ENCODE results near the gene TMEM8B.

The TMEM8B gene

GRCh38 chr9:35842020-35842745 is 13.2 kb downstream of the TMEM8B start:
- Histone ChIP-seq H3K4me1 (ENCODE audit: control insufficient read depth in 1 of 2, insufficient read depth in 2 of 2, low read length in 2 of 2) (peaks cover 18 to 30% of the 10 kb centered on the region in 2 donors), H3K27ac (ENCODE audit: low read length) (no peak overlapping the region), H3K9me3 (ENCODE audit: control insufficient read depth in 1 of 2, low read length in 2 of 2) (no peaks in the 10 kb centered on the region), H3K36me3 (ENCODE audit: control insufficient read depth in 1 of 2, insufficient read depth in 2 of 2, low read length in 2 of 2) (peaks cover 2 to 5% of the 10 kb centered on the region in 2 donors), H3K4me3 (ENCODE audit: low read depth in 1 of 2, low read length in 2 of 2) (no peak overlapping the region), H3K27me3 (ENCODE audit: low read depth, low read length) (no peaks in the 10 kb centered on the region)

GRCh38 chr9:35842795-35843194 is 13.8 kb downstream of the TMEM8B start:
- no peaks in the 10 kb centered on the region for H3K9me3 ChIP-seq (ENCODE audit: control insufficient read depth in 1 of 2, low read length in 2 of 2)
- no peaks in the 10 kb centered on the region for H3K27me3 ChIP-seq (ENCODE audit: low read depth, low read length)
- H3K36me3 ChIP-seq (ENCODE audit: control insufficient read depth in 1 of 2, insufficient read depth in 2 of 2, low read length in 2 of 2): peaks cover 4 to 6% of the 10 kb centered on the region in 2 donors
- H3K27ac ChIP-seq (ENCODE audit: low read length): no peak overlapping the region
- H3K4me3 ChIP-seq (ENCODE audit: low read depth in 1 of 2, low read length in 2 of 2): no peak overlapping the region
- peaks cover 18 to 36% of the 10 kb centered on the region in 2 donors for H3K4me1 ChIP-seq (ENCODE audit: control insufficient read depth in 1 of 2, insufficient read depth in 2 of 2, low read length in 2 of 2)

GRCh38 chr9:35844628-35845270 is 15.7 kb downstream of the TMEM8B start:
- Histone ChIP-seq H3K27ac (ENCODE audit: low read length) (peak overlapping the region; percentile 69), H3K4me1 (ENCODE audit: control insufficient read depth in 1 of 2, insufficient read depth in 2 of 2, low read length in 2 of 2) (peaks cover 18 to 40% of the 10 kb centered on the region in 2 donors), H3K36me3 (ENCODE audit: control insufficient read depth in 1 of 2, insufficient read depth in 2 of 2, low read length in 2 of 2) (peaks cover 4 to 6% of the 10 kb centered on the region in 2 donors), H3K9me3 (ENCODE audit: control insufficient read depth in 1 of 2, low read length in 2 of 2) (no peaks in the 10 kb centered on the region), H3K4me3 (ENCODE audit: low read depth in 1 of 2, low read length in 2 of 2) (no peak overlapping the region), H3K27me3 (ENCODE audit: low read depth, low read length) (no peaks in the 10 kb centered on the region)

- H3K36me3 ChIP-seq (ENCODE audit: control insufficient read depth in 1 of 2, insufficient read depth in 2 of 2, low read length in 2 of 2): peaks cover 4 to 6% of the 10 kb centered on the region in 2 donors
- H3K4me3 ChIP-seq (ENCODE audit: low read depth in 1 of 2, low read length in 2 of 2): no peak overlapping the region
- no peaks in the 10 kb centered on the region for H3K27me3 ChIP-seq (ENCODE audit: low read depth, low read length)
- H3K27ac ChIP-seq (ENCODE audit: low read length): peak overlapping the region; percentile 69
- no peaks in the 10 kb centered on the region for H3K9me3 ChIP-seq (ENCODE audit: control insufficient read depth in 1 of 2, low read length in 2 of 2)
- H3K4me1 ChIP-seq (ENCODE audit: control insufficient read depth in 1 of 2, insufficient read depth in 2 of 2, low read length in 2 of 2): peaks cover 18 to 40% of the 10 kb centered on the region in 2 donors
Measured at GRCh38 chr9:35845824-35846771, 17.1 kb downstream of the TMEM8B start.

GRCh38 chr9:35847792-35848572 is 19.0 kb downstream of the TMEM8B start:
- H3K4me3 ChIP-seq (ENCODE audit: low read depth in 1 of 2, low read length in 2 of 2): no peak overlapping the region
- peaks cover 18 to 40% of the 10 kb centered on the region in 2 donors for H3K4me1 ChIP-seq (ENCODE audit: control insufficient read depth in 1 of 2, insufficient read depth in 2 of 2, low read length in 2 of 2)
- H3K27me3 ChIP-seq (ENCODE audit: low read depth, low read length): no peaks in the 10 kb centered on the region
- no peak overlapping the region for H3K27ac ChIP-seq (ENCODE audit: low read length)
- no peaks in the 10 kb centered on the region for H3K9me3 ChIP-seq (ENCODE audit: control insufficient read depth in 1 of 2, low read length in 2 of 2)
- peaks cover 6% of the 10 kb centered on the region in 2 donors for H3K36me3 ChIP-seq (ENCODE audit: control insufficient read depth in 1 of 2, insufficient read depth in 2 of 2, low read length in 2 of 2)

GRCh38 chr9:35852267-35852815 is 23.3 kb downstream of the TMEM8B start:
- H3K27me3 ChIP-seq (ENCODE audit: low read depth, low read length): no peaks in the 10 kb centered on the region
- H3K4me1 ChIP-seq (ENCODE audit: control insufficient read depth in 1 of 2, insufficient read depth in 2 of 2, low read length in 2 of 2): peaks cover 0 to 8% of the 10 kb centered on the region in 2 donors
- H3K4me3 ChIP-seq (ENCODE audit: low read depth in 1 of 2, low read length in 2 of 2): no peak overlapping the region
- no peaks in the 10 kb centered on the region for H3K9me3 ChIP-seq (ENCODE audit: control insufficient read depth in 1 of 2, low read length in 2 of 2)
- no peak overlapping the region for H3K27ac ChIP-seq (ENCODE audit: low read length)
- peaks cover 0 to 13% of the 10 kb centered on the region in 2 donors for H3K36me3 ChIP-seq (ENCODE audit: control insufficient read depth in 1 of 2, insufficient read depth in 2 of 2, low read length in 2 of 2)

GRCh38 chr9:35852876-35853865 is 24.1 kb downstream of the TMEM8B start:
- no peaks in the 10 kb centered on the region for H3K4me1 ChIP-seq (ENCODE audit: control insufficient read depth in 1 of 2, insufficient read depth in 2 of 2, low read length in 2 of 2)
- no peak overlapping the region for H3K4me3 ChIP-seq (ENCODE audit: low read depth in 1 of 2, low read length in 2 of 2)
- peaks cover 0 to 13% of the 10 kb centered on the region in 2 donors for H3K36me3 ChIP-seq (ENCODE audit: control insufficient read depth in 1 of 2, insufficient read depth in 2 of 2, low read length in 2 of 2)
- H3K27me3 ChIP-seq (ENCODE audit: low read depth, low read length): no peaks in the 10 kb centered on the region
- no peak overlapping the region for H3K27ac ChIP-seq (ENCODE audit: low read length)
- no peaks in the 10 kb centered on the region for H3K9me3 ChIP-seq (ENCODE audit: control insufficient read depth in 1 of 2, low read length in 2 of 2)

- H3K36me3 ChIP-seq (ENCODE audit: control insufficient read depth in 1 of 2, insufficient read depth in 2 of 2, low read length in 2 of 2): peaks cover 0 to 13% of the 10 kb centered on the region in 2 donors
- no peaks in the 10 kb centered on the region for H3K27me3 ChIP-seq (ENCODE audit: low read depth, low read length)
- H3K4me3 ChIP-seq (ENCODE audit: low read depth in 1 of 2, low read length in 2 of 2): no peak overlapping the region
Measured at GRCh38 chr9:35854091-35854762, 25.2 kb downstream of the TMEM8B start.

GRCh38 chr9:35856206-35856605 is 27.2 kb downstream of the TMEM8B start:
- H3K9me3 ChIP-seq (ENCODE audit: control insufficient read depth in 1 of 2, low read length in 2 of 2): no peaks in the 10 kb centered on the region
- H3K36me3 ChIP-seq (ENCODE audit: control insufficient read depth in 1 of 2, insufficient read depth in 2 of 2, low read length in 2 of 2): peaks cover 0 to 13% of the 10 kb centered on the region in 2 donors
- H3K4me3 ChIP-seq (ENCODE audit: low read depth in 1 of 2, low read length in 2 of 2): no peak overlapping the region
- no peaks in the 10 kb centered on the region for H3K27me3 ChIP-seq (ENCODE audit: low read depth, low read length)
- H3K27ac ChIP-seq (ENCODE audit: low read length): no peak overlapping the region
- no peaks in the 10 kb centered on the region for H3K4me1 ChIP-seq (ENCODE audit: control insufficient read depth in 1 of 2, insufficient read depth in 2 of 2, low read length in 2 of 2)

More at GRCh38 chr9:35854091-35854762, 25.2 kb downstream of the TMEM8B start:
- Histone ChIP-seq H3K9me3 (ENCODE audit: control insufficient read depth in 1 of 2, low read length in 2 of 2) (no peaks in the 10 kb centered on the region), H3K27ac (ENCODE audit: low read length) (no peak overlapping the region), H3K4me1 (ENCODE audit: control insufficient read depth in 1 of 2, insufficient read depth in 2 of 2, low read length in 2 of 2) (no peaks in the 10 kb centered on the region)
